Upper lobe of left lung (tissue), 6 donors: Measurements from ENCODE around the gene RGS11. TPM values are rescaled to one million over a fixed set of nuclear protein-coding genes. Genes with fewer than 3 reads are reported as not detected.

Source experiments
- ATAC-seq, 2 donors: fragments of 200-7000 bp; cut with Tn5 transposase; one replicate each; pipeline ENCODE4 v1.9.1; 2022; ENCODE audit warnings: mild to moderate bottlenecking in 2 of 2, moderate library complexity in 2 of 2; ENCODE audit not compliant: low FRiP score in 2 of 2
- DNase-seq, 2 donors: peaks; one replicate each; pipeline ENCODE4 v3.0.0-alpha.2; 2019 to 2020
- H3K27ac ChIP-seq, 4 donors: fragments of 200-600 bp; sonication (generic); one replicate each; pipeline ENCODE4 v1.5.1; 2016 to 2019
- H3K27me3 ChIP-seq, 4 donors: fragments of 200-600 bp; sonication (generic); one replicate each; pipeline ENCODE4 v1.5.1; 2017 to 2019
- H3K36me3 ChIP-seq, 4 donors: fragments of 200-600 bp; sonication (generic); one replicate each; pipeline ENCODE4 v1.5.1; 2016 to 2019
- H3K4me1 ChIP-seq, 4 donors: fragments of 200-600 bp; sonication (generic); one replicate each; pipeline ENCODE4 v1.5.1; 2018 to 2019
- H3K4me3 ChIP-seq, 4 donors: fragments of 200-600 bp; sonication (generic); one replicate each; pipeline ENCODE4 v1.5.1; 2017 to 2019; ENCODE audit warnings: mild to moderate bottlenecking in 2 of 4, moderate library complexity in 1 of 4
- H3K9me3 ChIP-seq, 4 donors: fragments of 200-600 bp; sonication (generic); one replicate each; pipeline ENCODE4 v1.5.1; 2018 to 2019
- CTCF ChIP-seq, 6 experiments: fragments of 450-650 bp in 4 of 6; fragments of 200-600 bp in 2 of 6; sonication (generic) in 2 of 6; IDR thresholded peaks; one replicate each; pipeline ENCODE4 v1.5.1; 2016 to 2019; ENCODE audit warnings: antibody characterized with exemption in 6 of 6
- EP300 ChIP-seq, 4 donors: sonication (generic); formaldehyde crosslinking; IDR thresholded peaks; one replicate each; pipeline ENCODE4 v1.5.1; 2017; ENCODE audit warnings: antibody characterized with exemption in 4 of 4, control low read depth in 2 of 4
- POLR2A ChIP-seq, 4 donors: fragments of 450-650 bp; IDR thresholded peaks; one replicate each; pipeline ENCODE4 v1.5.1; 2016 to 2017; ENCODE audit warnings: antibody characterized with exemption in 4 of 4, mild to moderate bottlenecking in 2 of 4
- POLR2AphosphoS5 ChIP-seq, 2 donors: sonication (generic); formaldehyde crosslinking; IDR thresholded peaks; one replicate each; pipeline ENCODE4 v1.5.1; 2017; ENCODE audit warnings: antibody characterized with exemption in 2 of 2
- WGBS, 2 donors: methylation state at CpG; one replicate each; pipeline ENCODE4 v1.1.5; 2017 to 2018; 5-methylcytosine and 5-hydroxymethylcytosine counted together
- total RNA-seq, 6 donors: library from RNA; depleted of rRNA in 4 of 6; stranded (reverse); fragments of >200 nt in 4 of 6; gene quantifications; one replicate each; pipeline versions ENCODE4 v1.1.0 to v1.2.1, GENCODE V29; 2016 to 2021
- donor health status: DM: no; HTN: no; CAD: no; lungs with moderate emphysema.
- donor health status: DM: no; HTN: yes; CAD: no; lungs with severe emphysema.

The RGS11 gene
- total RNA-seq, 6 donors from 2014 or later, result 1.9 to 16.8 (median 5.5) TPM

GRCh38 chr16:286491-287297, 10.9 kb upstream of the RGS11 start:
- Histone ChIP-seq H3K4me3 (no peak overlapping the region), H3K27me3 (peaks cover 0 to 9% (median 3%) of the 10 kb centered on the region in 4 donors), H3K9me3 (no peaks in the 10 kb centered on the region), H3K27ac (no peak overlapping the region), H3K4me1 (peaks cover 0 to 4% (median 0%) of the 10 kb centered on the region in 4 donors), H3K36me3 (peaks cover 0 to 54% (median 45%) of the 10 kb centered on the region in 4 donors)
- WGBS, 2 donors, result 85 to 99% methylated on average over 15 to 20 of the region's 22 CpGs
- no peak for ATAC-seq
- peak in 1 of 2 donors; percentile 71 for DNase-seq
- no peak for TF ChIP-seq EP300 (IDR thresholded peaks at IDR 0.05)
- no peak for TF ChIP-seq POLR2A (IDR thresholded peaks at IDR 0.05)
- TF ChIP-seq POLR2AphosphoS5 (IDR thresholded peaks at IDR 0.05), result no peak
- TF ChIP-seq CTCF (IDR thresholded peaks at IDR 0.05), result no peak

GRCh38 chr16:285146-286055, 9.7 kb upstream of the RGS11 start:
- WGBS, 2 donors, result 94 to 95% methylated on average over 18 to 27 of the region's 48 CpGs
- no peak overlapping the region for H3K27ac ChIP-seq
- no peak for TF ChIP-seq POLR2AphosphoS5 (IDR thresholded peaks at IDR 0.05)
- peaks cover 6 to 16% (median 7%) of the 10 kb centered on the region in 4 donors for H3K4me1 ChIP-seq
- ATAC-seq, result no peak
- DNase-seq, result peak in 1 of 2 donors; percentile 75
- H3K4me3 ChIP-seq, result no peak overlapping the region
- no peaks in the 10 kb centered on the region for H3K9me3 ChIP-seq
- peaks cover 0 to 41% (median 33%) of the 10 kb centered on the region in 4 donors for H3K36me3 ChIP-seq
- peaks cover 2 to 21% (median 14%) of the 10 kb centered on the region in 4 donors for H3K27me3 ChIP-seq

- DNase-seq (peak in 1 of 2 donors; percentile 86), ATAC-seq (no peak)
- no peak for TF ChIP-seq POLR2A (IDR thresholded peaks at IDR 0.05)
- no peak for TF ChIP-seq EP300 (IDR thresholded peaks at IDR 0.05)
- TF ChIP-seq CTCF (IDR thresholded peaks at IDR 0.05), result no peak
- TF ChIP-seq POLR2AphosphoS5 (IDR thresholded peaks at IDR 0.05), result no peak
- Histone ChIP-seq H3K9me3 (no peaks in the 10 kb centered on the region), H3K4me3 (no peak overlapping the region), H3K27ac (no peak overlapping the region), H3K4me1 (peaks cover 6 to 20% (median 7%) of the 10 kb centered on the region in 4 donors), H3K36me3 (peaks cover 0 to 32% (median 24%) of the 10 kb centered on the region in 4 donors), H3K27me3 (peaks cover 2 to 26% (median 18%) of the 10 kb centered on the region in 4 donors)
- 94 to 95% methylated on average over 14 to 49 of the region's 52 CpGs for WGBS, 2 donors
Measured at GRCh38 chr16:284204-285120, 8.7 kb upstream of the RGS11 start.

GRCh38 chr16:283033-283805, 7.5 kb upstream of the RGS11 start, which contains the start of gene PDIA2:
TSS of gene PDIA2 (plus strand) at chr16:283164. CDS start at chr16:283170, 6 bp downstream.
- H3K4me1 ChIP-seq, result peaks cover 6 to 24% (median 7%) of the 10 kb centered on the region in 4 donors
- H3K36me3 ChIP-seq, result peaks cover 0 to 19% (median 12%) of the 10 kb centered on the region in 4 donors
- H3K27me3 ChIP-seq, result peaks cover 2 to 29% (median 18%) of the 10 kb centered on the region in 4 donors
- peak in 1 of 2 donors; percentile 84 for DNase-seq
- H3K4me3 ChIP-seq, result no peak within 1 kb of the TSS
- H3K27ac ChIP-seq, result no peak within 1 kb of the TSS
- 54 to 76% methylated on average over 3 to 11 of the region's 25 CpGs for WGBS, 2 donors
- TF ChIP-seq POLR2A (IDR thresholded peaks at IDR 0.05), result no peak
- no peak for TF ChIP-seq POLR2AphosphoS5 (IDR thresholded peaks at IDR 0.05)
- TF ChIP-seq EP300 (IDR thresholded peaks at IDR 0.05), result no peak
- TF ChIP-seq CTCF (IDR thresholded peaks at IDR 0.05), result no peak
- H3K9me3 ChIP-seq, result no peaks in the 10 kb centered on the region
- no peak for ATAC-seq
